Tibial nerve (tissue), 3 donors: ENCODE results near the gene CACNA1A.

Source experiments
- CTCF ChIP-seq, 5 experiments: fragments of 200-600 bp in 3 of 5; fragments of 450-650 bp in 2 of 5; sonication (generic) in 3 of 5; IDR thresholded peaks; one replicate each; pipeline ENCODE4 v1.5.1; 2016 to 2019; ENCODE audit warnings: antibody characterized with exemption in 5 of 5, mild to moderate bottlenecking in 3 of 5, moderate library complexity in 2 of 5
- POLR2A ChIP-seq, 2 donors: fragments of 450-650 bp; IDR thresholded peaks; one replicate each; pipeline ENCODE4 v1.6.1; 2017; ENCODE audit warnings: antibody characterized with exemption in 2 of 2, mild to moderate bottlenecking in 2 of 2, moderate library complexity in 2 of 2

- TF ChIP-seq CTCF (IDR thresholded peaks at IDR 0.05) (no peak), POLR2A (IDR thresholded peaks at IDR 0.05) (no peak)
These were observed 14.2 kb downstream of the CACNA1A start for GRCh38 chr19:13492128-13492527.
